Pancreas (tissue), 10 donors: Measurements from ENCODE around the gene AVEN. TPM values are rescaled to one million over a fixed set of nuclear protein-coding genes. Genes with fewer than 3 reads are reported as not detected.

Source experiments
- ATAC-seq, 4 donors: fragments of 200-7000 bp; cut with Tn5 transposase; one replicate each; pipeline versions ENCODE4 v1.8.0 to v1.9.1; 2020; ENCODE audit warnings: mild to moderate bottlenecking in 4 of 4, moderate library complexity in 4 of 4
- DNase-seq, 6 donors: peaks; one replicate each; pipeline ENCODE4 v3.0.0-alpha.2; 2020
- FAIRE-seq: peaks from 2 replicates; lab custom pipeline; 2012; peaks lifted over from hg19 to GRCh38; lab: Jason Lieb, UNC
- H3K27ac ChIP-seq, 4 donors: fragments of 200-600 bp; sonication (generic); 1 replicate in 3 of 4; 2 replicates in 1 of 4; pipeline versions ENCODE4 v1.5.0 to v1.8.0; 2020
- H3K27me3 ChIP-seq, 4 donors: fragments of 200-600 bp; one replicate each; pipeline ENCODE4 v1.8.0; 2021
- H3K36me3 ChIP-seq, 3 donors: fragments of 200-600 bp; sonication (generic) in 1 of 3; one replicate each; pipeline versions ENCODE4 v1.5.0 to v1.8.0; 2020 to 2021
- H3K4me1 ChIP-seq, 3 donors: fragments of 200-600 bp; one replicate each; pipeline ENCODE4 v1.8.0; 2021
- H3K4me3 ChIP-seq, 4 donors: fragments of 200-600 bp; sonication (generic) in 2 of 4; one replicate each; pipeline versions ENCODE4 v1.5.0 to v1.8.0; 2020 to 2021
- H3K9me3 ChIP-seq, 4 donors: fragments of 200-600 bp; one replicate each; pipeline ENCODE4 v1.8.0; 2021
- CTCF ChIP-seq, 4 donors: fragments of 200-600 bp; sonication (generic) in 3 of 4; IDR thresholded peaks; one replicate each; pipeline versions ENCODE4 v1.5.0 to v1.8.0; 2021; ENCODE audit warnings: antibody characterized with exemption in 4 of 4
- WGBS, 2 donors: extraction: QIAGEN DNeasy Blood & Tissue Kit; methylation state at CpG; one replicate each; pipeline ENCODE4 v1.1.7; 2013; 5-methylcytosine and 5-hydroxymethylcytosine counted together
- intact Hi-C, 3 donors: fragments of 100-400 bp; cut with DNase I; formaldehyde crosslinking; loops; one replicate each; pipeline versions ENCODE4 v1.11.1 to v1.14.2; 2022
- polyA plus RNA-seq, 2 donors: library from polyadenylated mRNA; stranded (reverse); fragments of 200-250 nt; gene quantifications; one replicate each; pipeline ENCODE4 v1.2.3, GENCODE V29; 2013
- total RNA-seq, 6 donors: library from RNA; stranded (reverse); fragmentation: NEBNext Ultra II Directional in 4 of 6; extraction: Animal tissue kit (Norgen Biotek cat#: 25700) in 4 of 6; gene quantifications; one replicate each; pipeline versions ENCODE4 v1.2.1 to v1.2.4, GENCODE V29; 2021 to 2023
- donor health status: healthy with polysubstance abuse.
- donor health status: DM: no; HTN: no; CAD: no; lungs with moderate emphysema.
- donor health status: DM: no; HTN: no; CAD: no.
- donor health status: control.
- donor health status: control.
- donor health status: Bipolar disorder and iron deficiency.
- donor health status: DM: yes; HTN: yes; CAD: no.
- donor health status: DM: no; HTN: no; CAD: no.
- donor health status: DM: no; HTN: no; CAD: no.
- donor health status: DM: yes; HTN: yes; CAD: no.

Gene AVEN
- total and polyA plus RNA-seq, 8 donors: 5.9 to 13.9 (median 9.6) TPM

- TF ChIP-seq CTCF (IDR thresholded peaks at IDR 0.05): no peak
- Histone ChIP-seq H3K4me1 (no peaks in the 10 kb centered on the region), H3K36me3 (no peaks in the 10 kb centered on the region), H3K27ac (no peak overlapping the region), H3K9me3 (no peaks in the 10 kb centered on the region), H3K4me3 (no peak overlapping the region), H3K27me3 (no peaks in the 10 kb centered on the region)
- no peak for FAIRE-seq
- intact Hi-C loops: no loop called here
- no peak for ATAC-seq
- DNase-seq: no peak
- 80 to 90% methylated on average over 3 of the region's 3 CpGs for WGBS, 2 donors
These were observed 198.4 kb downstream of the AVEN start for GRCh38 chr15:33840615-33841014.

GRCh38 chr15:33839540-33839939, 199.5 kb downstream of the AVEN start:
- no peak for DNase-seq
- Histone ChIP-seq H3K4me1 (no peaks in the 10 kb centered on the region), H3K9me3 (no peaks in the 10 kb centered on the region), H3K27ac (no peak overlapping the region), H3K27me3 (no peaks in the 10 kb centered on the region), H3K36me3 (no peaks in the 10 kb centered on the region), H3K4me3 (no peak overlapping the region)
- intact Hi-C loops: no loop called here
- FAIRE-seq: no peak
- WGBS, 2 donors: 68 to 85% methylated on average over 2 of the region's 2 CpGs
- ATAC-seq: no peak
- TF ChIP-seq CTCF (IDR thresholded peaks at IDR 0.05): no peak

GRCh38 chr15:33837294-33837693, 201.7 kb downstream of the AVEN start:
- Histone ChIP-seq H3K27ac (no peak overlapping the region), H3K9me3 (no peaks in the 10 kb centered on the region), H3K27me3 (no peaks in the 10 kb centered on the region), H3K4me1 (no peaks in the 10 kb centered on the region), H3K36me3 (no peaks in the 10 kb centered on the region), H3K4me3 (no peak overlapping the region)
- ATAC-seq (no peak), DNase-seq (no peak), FAIRE-seq (no peak)
- intact Hi-C loops: no loop called here
- WGBS, 2 donors: 71 to 84% methylated on average over 1 of the region's 1 CpG
- no peak for TF ChIP-seq CTCF (IDR thresholded peaks at IDR 0.05)

GRCh38 chr15:33834892-33835743, 203.9 kb downstream of the AVEN start:
- Histone ChIP-seq H3K4me1 (no peaks in the 10 kb centered on the region), H3K4me3 (no peak overlapping the region), H3K27me3 (no peaks in the 10 kb centered on the region), H3K27ac (no peak overlapping the region), H3K9me3 (no peaks in the 10 kb centered on the region), H3K36me3 (no peaks in the 10 kb centered on the region)
- DNase-seq (no peak), ATAC-seq (no peak), FAIRE-seq (no peak)
- no peak for TF ChIP-seq CTCF (IDR thresholded peaks at IDR 0.05)
- WGBS, 2 donors: 33% methylated on average over 9 of the region's 9 CpGs
- intact Hi-C loops: no loop called here

- FAIRE-seq (no peak), ATAC-seq (no peak), DNase-seq (no peak)
- H3K4me1 ChIP-seq: no peaks in the 10 kb centered on the region
- no peaks in the 10 kb centered on the region for H3K36me3 ChIP-seq
- TF ChIP-seq CTCF (IDR thresholded peaks at IDR 0.05): no peak
- intact Hi-C loops: no loop called here
- no peaks in the 10 kb centered on the region for H3K9me3 ChIP-seq
- no peak overlapping the region for H3K4me3 ChIP-seq
- H3K27me3 ChIP-seq: no peaks in the 10 kb centered on the region
- 75 to 77% methylated on average over 7 of the region's 7 CpGs for WGBS, 2 donors
- H3K27ac ChIP-seq: no peak overlapping the region
These were observed 207.4 kb downstream of the AVEN start for GRCh38 chr15:33831646-33832045.
